Peyer's patch (tissue), 4 donors: ENCODE data around the gene C10orf71. TPM values are rescaled to one million over a fixed set of nuclear protein-coding genes. Genes with fewer than 3 reads are reported as not detected.

Experiments
- DNase-seq, 3 donors: peaks; one replicate each; pipeline ENCODE4 v3.0.0-alpha.2; 2017 to 2019
- H3K27ac ChIP-seq, 4 donors: fragments of 200-600 bp; sonication (generic); one replicate each; pipeline ENCODE4 v1.5.1; 2016 to 2019
- H3K27me3 ChIP-seq, 2 donors: fragments of 200-600 bp; sonication (generic); one replicate each; pipeline ENCODE4 v1.5.1; 2019
- H3K36me3 ChIP-seq, 3 donors: fragments of 200-600 bp; sonication (generic); one replicate each; pipeline ENCODE4 v1.5.1; 2016 to 2019
- H3K4me1 ChIP-seq, 4 donors: fragments of 200-600 bp; sonication (generic); one replicate each; pipeline ENCODE4 v1.5.1; 2016 to 2019
- H3K4me3 ChIP-seq, 4 donors: fragments of 200-600 bp; sonication (generic); 1 replicate in 3 of 4; 2 replicates in 1 of 4; pipeline ENCODE4 v1.5.1; 2016 to 2019; ENCODE audit warnings: mild to moderate bottlenecking in 1 of 4
- H3K9me3 ChIP-seq, 4 donors: fragments of 200-600 bp; sonication (generic); one replicate each; pipeline ENCODE4 v1.5.1; 2016 to 2019; ENCODE audit warnings: mild to moderate bottlenecking in 1 of 4
- POLR2A ChIP-seq, 2 donors: fragments of 450-650 bp; IDR thresholded peaks; one replicate each; pipeline ENCODE4 v1.5.1; 2017; ENCODE audit warnings: antibody characterized with exemption in 2 of 2, mild to moderate bottlenecking in 2 of 2, moderate library complexity in 2 of 2
- total RNA-seq, 4 donors: library from RNA; depleted of rRNA; stranded (reverse); fragments of >200 nt; gene quantifications; one replicate each; pipeline ENCODE4 v1.1.0, GENCODE V29; 2016
- TF ChIP-seq, protein P1 (sequence below), 6 experiments: fragments of 450-650 bp in 4 of 6; fragments of 200-600 bp in 2 of 6; sonication (generic) in 1 of 6; IDR thresholded peaks; one replicate each; pipeline ENCODE4 v1.5.1; 2017 to 2019; ENCODE audit warnings: antibody characterized with exemption in 6 of 6, mild to moderate bottlenecking in 3 of 6, moderate library complexity in 1 of 6

C10orf71 gene
- total RNA-seq, 4 donors from 2014 or later = not detected

DNA sequence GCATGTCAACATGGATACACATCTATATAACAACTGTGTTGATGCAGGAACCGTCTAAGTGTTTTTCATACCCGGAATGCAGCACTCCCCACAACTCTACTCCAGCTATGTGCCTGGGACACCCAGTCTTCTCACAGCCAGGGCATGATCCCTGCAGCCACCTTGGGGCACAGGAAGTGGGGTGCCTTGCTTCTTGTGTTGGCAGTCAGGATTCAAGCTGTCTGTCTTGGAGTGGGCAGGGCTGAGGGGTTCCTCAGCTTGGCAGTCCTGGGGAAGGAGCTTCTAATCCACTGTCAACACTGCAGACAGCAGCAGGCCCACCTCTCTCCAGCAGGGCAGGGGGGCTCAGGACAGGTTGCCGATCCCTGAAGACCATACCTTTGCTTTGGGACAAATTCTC lies 55.6 kb downstream of the C10orf71 start:
- no peaks in the 10 kb centered on the region for H3K9me3 ChIP-seq
- H3K36me3 ChIP-seq = no peaks in the 10 kb centered on the region
- H3K27ac ChIP-seq = no peak overlapping the region
- H3K4me3 ChIP-seq = no peak overlapping the region
- DNase-seq = no peak
- no peaks in the 10 kb centered on the region for H3K27me3 ChIP-seq
- H3K4me1 ChIP-seq = no peaks in the 10 kb centered on the region
- no peak for TF ChIP-seq POLR2A (IDR thresholded peaks at IDR 0.05)
- TF ChIP-seq, protein P1, sequence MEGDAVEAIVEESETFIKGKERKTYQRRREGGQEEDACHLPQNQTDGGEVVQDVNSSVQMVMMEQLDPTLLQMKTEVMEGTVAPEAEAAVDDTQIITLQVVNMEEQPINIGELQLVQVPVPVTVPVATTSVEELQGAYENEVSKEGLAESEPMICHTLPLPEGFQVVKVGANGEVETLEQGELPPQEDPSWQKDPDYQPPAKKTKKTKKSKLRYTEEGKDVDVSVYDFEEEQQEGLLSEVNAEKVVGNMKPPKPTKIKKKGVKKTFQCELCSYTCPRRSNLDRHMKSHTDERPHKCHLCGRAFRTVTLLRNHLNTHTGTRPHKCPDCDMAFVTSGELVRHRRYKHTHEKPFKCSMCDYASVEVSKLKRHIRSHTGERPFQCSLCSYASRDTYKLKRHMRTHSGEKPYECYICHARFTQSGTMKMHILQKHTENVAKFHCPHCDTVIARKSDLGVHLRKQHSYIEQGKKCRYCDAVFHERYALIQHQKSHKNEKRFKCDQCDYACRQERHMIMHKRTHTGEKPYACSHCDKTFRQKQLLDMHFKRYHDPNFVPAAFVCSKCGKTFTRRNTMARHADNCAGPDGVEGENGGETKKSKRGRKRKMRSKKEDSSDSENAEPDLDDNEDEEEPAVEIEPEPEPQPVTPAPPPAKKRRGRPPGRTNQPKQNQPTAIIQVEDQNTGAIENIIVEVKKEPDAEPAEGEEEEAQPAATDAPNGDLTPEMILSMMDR (IDR thresholded peaks at IDR 0.05) = no peak

DNA sequence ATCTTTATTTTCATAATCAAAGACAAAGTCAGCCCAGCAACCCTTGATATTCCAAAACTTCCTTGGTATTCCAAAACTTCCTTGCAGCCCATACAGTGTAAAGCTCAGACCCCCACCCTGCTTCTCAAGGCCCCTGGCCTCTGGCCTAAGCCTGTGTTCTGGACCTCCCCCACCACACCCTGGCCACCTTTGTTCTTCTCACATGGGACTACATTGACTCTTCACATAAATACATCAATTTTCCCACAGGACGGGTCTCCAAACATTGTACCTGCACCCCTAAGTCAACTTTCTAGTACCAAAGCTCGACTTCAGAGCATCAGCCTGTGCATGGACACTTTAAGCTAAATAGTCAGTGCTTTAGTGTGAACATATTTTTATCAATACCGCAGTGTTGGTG lies 56.3 kb downstream of the C10orf71 start:
- Histone ChIP-seq H3K9me3 (no peaks in the 10 kb centered on the region), H3K4me1 (no peaks in the 10 kb centered on the region), H3K27me3 (no peaks in the 10 kb centered on the region), H3K36me3 (no peaks in the 10 kb centered on the region), H3K27ac (no peak overlapping the region), H3K4me3 (no peak overlapping the region)
- TF ChIP-seq, protein P1 (IDR thresholded peaks at IDR 0.05) = no peak
- no peak for TF ChIP-seq POLR2A (IDR thresholded peaks at IDR 0.05)
- no peak for DNase-seq

DNA sequence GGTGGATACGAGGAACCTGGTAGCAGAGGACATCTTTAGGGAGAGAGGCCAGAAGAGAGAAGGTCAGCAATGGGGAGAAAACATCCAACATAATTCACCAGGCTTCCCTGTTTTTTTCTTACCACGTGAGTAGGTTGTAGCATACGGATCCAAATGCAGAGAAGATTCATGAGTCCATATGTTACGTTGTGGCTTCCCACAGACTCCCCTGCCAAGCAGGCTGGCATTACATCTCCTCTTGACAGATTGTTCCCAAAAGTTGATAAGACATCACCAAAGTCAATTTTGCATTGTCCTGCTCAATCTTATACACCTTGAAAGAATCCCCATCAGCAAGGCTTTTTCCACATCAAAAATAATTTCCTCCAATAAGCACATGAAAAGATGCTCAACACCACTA lies 57.2 kb downstream of the C10orf71 start:
- H3K27ac ChIP-seq = no peak overlapping the region
- no peaks in the 10 kb centered on the region for H3K9me3 ChIP-seq
- H3K4me3 ChIP-seq = no peak overlapping the region
- H3K27me3 ChIP-seq = no peaks in the 10 kb centered on the region
- DNase-seq = no peak
- H3K4me1 ChIP-seq = no peaks in the 10 kb centered on the region
- TF ChIP-seq, protein P1 (IDR thresholded peaks at IDR 0.05) = no peak
- TF ChIP-seq POLR2A (IDR thresholded peaks at IDR 0.05) = no peak
- no peaks in the 10 kb centered on the region for H3K36me3 ChIP-seq

DNA sequence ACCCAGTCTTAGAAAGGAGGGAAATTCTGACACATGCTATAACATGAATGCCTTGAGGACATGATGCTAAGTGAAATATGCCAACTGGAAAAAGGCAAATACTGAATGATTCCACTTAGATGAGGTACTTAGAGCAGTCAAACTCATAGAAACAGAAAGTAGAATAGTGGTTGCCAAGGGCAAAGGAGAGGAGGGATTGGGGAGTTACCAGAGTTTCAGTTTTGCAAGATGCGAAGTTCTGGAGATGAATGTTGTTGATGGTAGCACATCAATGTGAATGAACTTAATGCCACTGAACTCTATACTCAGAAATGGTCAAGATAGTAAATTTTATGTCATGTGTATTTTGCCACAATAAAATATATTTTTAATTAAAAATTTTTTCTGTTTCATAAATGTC lies 58.0 kb downstream of the C10orf71 start:
- Histone ChIP-seq H3K4me1 (no peaks in the 10 kb centered on the region), H3K4me3 (no peak overlapping the region), H3K9me3 (no peaks in the 10 kb centered on the region), H3K27me3 (no peaks in the 10 kb centered on the region), H3K36me3 (no peaks in the 10 kb centered on the region), H3K27ac (no peak overlapping the region)
- DNase-seq = no peak
- TF ChIP-seq, protein P1 (IDR thresholded peaks at IDR 0.05) = no peak
- no peak for TF ChIP-seq POLR2A (IDR thresholded peaks at IDR 0.05)

DNA sequence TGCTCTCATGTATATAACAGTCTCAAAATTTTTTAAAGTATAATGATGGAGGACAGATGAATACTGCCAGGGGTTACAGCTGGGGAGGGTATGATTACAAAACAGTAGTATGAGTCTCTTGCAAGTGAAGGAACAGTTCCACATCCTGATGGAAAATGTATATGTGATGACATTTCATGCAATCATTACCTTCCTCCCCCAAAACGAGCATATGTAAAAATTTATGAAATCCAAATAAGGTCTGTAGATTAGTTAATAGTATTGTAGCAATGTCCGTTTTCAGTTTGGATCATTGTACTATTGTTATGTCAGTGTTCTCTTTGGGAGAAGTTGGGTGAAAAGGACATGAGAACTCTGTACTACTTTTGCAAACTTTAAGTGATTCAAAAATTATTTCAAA lies 58.9 kb downstream of the C10orf71 start:
- Histone ChIP-seq H3K27ac (no peak overlapping the region), H3K27me3 (no peaks in the 10 kb centered on the region), H3K36me3 (no peaks in the 10 kb centered on the region), H3K4me3 (no peak overlapping the region), H3K4me1 (no peaks in the 10 kb centered on the region), H3K9me3 (no peaks in the 10 kb centered on the region)
- TF ChIP-seq, protein P1 (IDR thresholded peaks at IDR 0.05) = no peak
- no peak for TF ChIP-seq POLR2A (IDR thresholded peaks at IDR 0.05)
- DNase-seq = no peak
